Stimulated activated CD4-positive, alpha-beta T cell treated with anti-CD3 and anti-CD28 coated beads, Interleukin-2, amount 100 ng/mL, for 24 hours (primary cell): Measurements from ENCODE around the gene GNL1.
A peak's percentile ranks its signal among the peaks of the same experiment; 100 is the strongest.
"Not testable (repeated sequence)": the region's sequence is repeated elsewhere in the genome, so short reads cannot be mapped to it uniquely, and the experiment has no call there.

ENCODE experiments used
- DNase-seq, 2 donors: peaks; one replicate each; pipeline ENCODE4 v3.0.0-alpha.2; 2020

The GNL1 gene

GRCh38 chr6:30565772-30566171 lies 9.5 kb upstream of the GNL1 start:
- DNase-seq = no peak

GRCh38 chr6:30564114-30564513 lies 7.8 kb upstream of the GNL1 start:
- DNase-seq = no peak

- DNase-seq = no peak
Observed at GRCh38 chr6:30562470-30563425, 6.5 kb upstream of the GNL1 start.

- no peak for DNase-seq
Observed at GRCh38 chr6:30560930-30561329, 4.6 kb upstream of the GNL1 start.

GRCh38 chr6:30557683-30557981 lies 1.3 kb upstream of the GNL1 start:
- DNase-seq = no peak

- peak; percentile 87 to 90 for DNase-seq
Observed at GRCh38 chr6:30556906-30557682, 805 bp upstream of the GNL1 start, which contains the start of gene PRR3. PRR3 (plus strand) TSS chr6:30557295; CDS start chr6:30557345, 50 bp downstream.

GRCh38 chr6:30555816-30556065 lies 548 bp downstream of the GNL1 start:
- no peak for DNase-seq

- DNase-seq = no peak
Observed at GRCh38 chr6:30554962-30555815, 1.1 kb downstream of the GNL1 start.

- DNase-seq = no peak
Observed at GRCh38 chr6:30554404-30554803, 1.9 kb downstream of the GNL1 start.

GRCh38 chr6:30548375-30548774 lies 7.9 kb downstream of the GNL1 start:
- no peak for DNase-seq

- DNase-seq = no peak
Observed at GRCh38 chr6:30547454-30547853, 8.8 kb downstream of the GNL1 start.

- DNase-seq = no peak
Observed at GRCh38 chr6:30544666-30545272, 11.5 kb downstream of the GNL1 start.

GRCh38 chr6:30543821-30544220 lies 12.5 kb downstream of the GNL1 start:
- DNase-seq = no peak

GRCh38 chr6:30542915-30543314 lies 13.4 kb downstream of the GNL1 start:
- DNase-seq = no peak

- no peak for DNase-seq
Observed at GRCh38 chr6:30542404-30542725, 13.9 kb downstream of the GNL1 start.

- peak; percentile 82 for DNase-seq
Observed at GRCh38 chr6:30541515-30542403, 14.5 kb downstream of the GNL1 start.

GRCh38 chr6:30537931-30538330 lies 18.4 kb downstream of the GNL1 start:
- DNase-seq = no peak

- DNase-seq = no peak
Observed at GRCh38 chr6:30533460-30534294, 22.6 kb downstream of the GNL1 start.

- DNase-seq = no peak
Observed at GRCh38 chr6:30530014-30530413, 26.3 kb downstream of the GNL1 start.

- DNase-seq = peak; percentile 58 to 66
Observed at GRCh38 chr6:30529349-30529875, 26.9 kb downstream of the GNL1 start.

GRCh38 chr6:30526444-30526843 lies 29.8 kb downstream of the GNL1 start:
- not testable (repeated sequence) for DNase-seq
